Stimulated activated CD8-positive, alpha-beta memory T cell treated with anti-CD3 and anti-CD28 coated beads, Interleukin-15, amount 100 ng/mL, for 48 hours (primary cell): Measurements from ENCODE around the gene GPATCH8.
A peak's percentile ranks its signal among the peaks of the same experiment; 100 is the strongest.

Experiments
- DNase-seq, 2 donors: peaks; one replicate each; pipeline ENCODE4 v3.0.0-alpha.2; 2020; ENCODE audit warnings: low read depth in 2 of 2

The GPATCH8 gene

DNA sequence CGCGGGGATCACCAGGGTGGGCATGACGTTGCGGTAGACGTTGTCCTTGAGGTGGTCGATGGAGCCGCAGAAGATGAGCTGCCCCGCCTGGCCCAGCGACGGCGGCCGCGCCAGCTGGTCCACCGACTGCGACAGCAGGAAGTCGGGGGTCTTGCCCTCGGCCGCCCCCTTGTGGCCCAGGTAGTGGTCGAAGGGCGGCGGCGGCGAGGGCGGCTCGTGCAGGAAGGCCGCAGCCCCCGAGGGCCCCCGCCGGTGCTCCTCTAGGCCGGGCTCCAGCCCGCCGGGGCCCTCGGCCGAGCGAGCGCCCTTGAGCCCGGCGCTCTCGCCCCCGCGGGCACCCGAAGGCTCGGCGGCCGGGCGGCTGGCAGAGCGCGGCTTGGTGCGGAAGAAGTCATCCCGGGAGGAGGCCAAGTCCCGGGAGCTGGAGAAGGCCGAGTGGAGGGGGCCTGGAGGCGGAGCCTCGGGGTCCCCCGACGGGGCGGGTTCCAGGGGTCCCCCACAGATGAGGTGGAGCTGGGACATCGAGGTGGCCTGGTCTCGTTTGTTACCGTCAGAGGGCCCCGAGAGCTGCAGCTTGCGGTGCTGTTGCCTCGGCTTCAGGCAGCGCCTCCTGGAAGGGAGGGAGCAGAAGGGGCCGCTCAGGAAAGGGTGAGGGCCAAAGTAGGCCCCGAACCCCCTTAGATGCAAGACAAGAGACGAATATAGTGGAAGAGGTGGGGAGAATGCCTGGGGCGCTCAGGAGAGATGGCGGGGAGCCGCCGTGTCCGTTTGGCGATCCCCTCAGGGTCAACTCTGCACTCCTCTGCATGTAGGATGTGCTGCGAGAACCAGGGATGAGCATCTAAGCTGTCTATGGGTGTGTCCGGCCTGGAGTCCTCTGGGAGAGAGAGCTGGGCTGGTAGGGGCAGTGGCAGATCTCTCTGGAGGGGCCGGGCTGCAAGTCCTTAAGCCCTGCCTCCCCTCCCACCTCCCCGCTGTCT lies 148.3 kb downstream of the GPATCH8 start:
- DNase-seq, result peak; percentile 41 to 53

DNA sequence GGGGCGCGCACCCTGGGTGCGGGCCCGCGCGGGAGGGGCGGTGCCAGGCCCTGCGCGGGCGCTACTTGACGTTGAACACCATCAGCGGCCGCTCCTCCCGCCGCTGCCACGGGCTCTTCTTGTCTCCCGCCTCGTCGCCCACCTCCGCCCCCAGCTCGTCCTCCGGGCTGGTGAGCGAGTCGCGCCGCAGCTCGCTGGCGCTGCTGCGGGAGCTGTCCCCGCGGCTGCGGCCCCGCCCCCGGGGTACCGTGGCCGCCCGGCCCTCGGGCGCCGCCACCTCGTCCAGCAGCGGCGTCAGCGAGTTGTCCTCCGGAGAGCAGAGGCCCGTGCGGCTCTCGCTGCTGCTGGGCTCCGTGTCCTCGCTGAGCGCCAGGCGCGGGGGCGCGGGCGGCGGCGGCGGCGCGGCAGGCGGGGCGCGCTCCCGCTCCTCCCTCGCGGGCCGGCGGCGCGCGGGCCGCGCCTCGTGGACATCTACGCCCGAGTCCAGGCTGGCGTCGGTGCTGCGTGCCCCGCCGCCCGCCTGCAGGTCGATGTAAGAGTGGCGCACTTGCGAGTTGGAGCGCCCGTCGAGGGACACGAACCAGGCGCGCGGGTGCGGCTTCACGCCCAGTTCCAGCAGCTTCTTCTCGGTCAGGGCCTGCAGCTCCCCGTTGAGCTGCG lies 149.4 kb downstream of the GPATCH8 start:
- DNase-seq, result no peak

GRCh38 chr17:44352828-44353671 lies 150.2 kb downstream of the GPATCH8 start:
- no peak for DNase-seq

GRCh38 chr17:44351961-44352827 lies 151.0 kb downstream of the GPATCH8 start:
- no peak for DNase-seq

GRCh38 chr17:44351464-44351863 lies 151.7 kb downstream of the GPATCH8 start:
- DNase-seq, result no peak

DNA sequence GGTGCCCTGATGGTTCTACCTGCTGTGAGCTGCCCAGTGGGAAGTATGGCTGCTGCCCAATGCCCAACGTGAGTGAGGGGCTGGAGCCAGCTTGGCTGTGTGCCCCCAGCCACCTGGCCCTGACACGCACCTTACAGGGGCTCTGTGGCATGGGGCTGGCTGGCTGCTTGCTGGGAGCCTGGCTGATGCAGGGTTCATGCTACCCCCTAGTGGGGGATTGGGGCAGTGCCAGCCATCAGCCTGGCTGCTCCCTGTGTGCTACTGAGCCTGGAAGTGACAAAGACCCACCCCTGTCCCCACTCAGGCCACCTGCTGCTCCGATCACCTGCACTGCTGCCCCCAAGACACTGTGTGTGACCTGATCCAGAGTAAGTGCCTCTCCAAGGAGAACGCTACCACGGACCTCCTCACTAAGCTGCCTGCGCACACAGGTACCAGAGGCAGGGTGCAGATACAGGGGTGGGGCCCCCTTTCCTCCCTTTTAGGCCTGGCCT lies 152.4 kb downstream of the GPATCH8 start:
- DNase-seq, result peak; percentile 53 to 65

- no peak for DNase-seq
These were observed 153.6 kb downstream of the GPATCH8 start for GRCh38 chr17:44349553-44350070.

DNA sequence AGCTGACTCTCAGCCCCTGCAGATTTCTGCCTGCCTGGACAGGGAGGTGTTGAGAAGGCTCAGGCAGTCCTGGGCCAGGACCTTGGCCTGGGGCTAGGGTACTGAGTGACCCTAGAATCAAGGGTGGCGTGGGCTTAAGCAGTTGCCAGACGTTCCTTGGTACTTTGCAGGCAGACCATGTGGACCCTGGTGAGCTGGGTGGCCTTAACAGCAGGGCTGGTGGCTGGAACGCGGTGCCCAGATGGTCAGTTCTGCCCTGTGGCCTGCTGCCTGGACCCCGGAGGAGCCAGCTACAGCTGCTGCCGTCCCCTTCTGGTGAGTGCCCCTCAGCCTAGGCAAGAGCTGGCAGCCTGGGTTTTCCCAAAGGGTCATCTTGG lies 154.2 kb downstream of the GPATCH8 start:
- DNase-seq, result no peak

- DNase-seq, result no peak
These were observed 154.8 kb downstream of the GPATCH8 start for GRCh38 chr17:44348234-44348987.
